ENCODE results near the gene TAPBP. TPM values are rescaled to one million over a fixed set of nuclear protein-coding genes. Genes with fewer than 3 reads are reported as not detected.

The TAPBP gene
- total and polyA plus RNA-seq, 9 of the 15 experiments (the other 6 are each of a cell fraction or from before 2014, with no cell fraction given), result 5.6 to 74.0 (median 22.3) TPM

GRCh38 chr6:33249732-33250630 is 63.9 kb downstream of the TAPBP start (continued):
- TF ChIP-seq PHB2 (IDR thresholded peaks at IDR 0.05; ENCODE audit: low read depth) (0 out of 2 replicates have a peak, but pooled peaks have one; percentile 18), HNRNPUL1 (IDR thresholded peaks at IDR 0.05; ENCODE audit: low read length) (no peak), JUND (IDR thresholded peaks at IDR 0.05; ENCODE audit: borderline replicate concordance, low read depth, low read length) (no peak), JUND (tag; IDR thresholded peaks at IDR 0.05; ENCODE audit: borderline replicate concordance, low read depth, low read length) (no peak), SMARCA5 (IDR thresholded peaks at IDR 0.05) (no peak), NELFE (IDR thresholded peaks at IDR 0.05; ENCODE audit: insufficient read depth, insufficient read length) (no peak), HINFP (tag; conservative IDR thresholded peaks at IDR 0.05; ENCODE audit: low read depth) (no peak), NR1H2 (CRISPR knock-in tag; IDR thresholded peaks at IDR 0.05) (no peak), RNF219 (CRISPR knock-in tag; IDR thresholded peaks at IDR 0.05) (no peak), MAFG (tag; conservative IDR thresholded peaks at IDR 0.05) (no peak), CTBP1 (IDR thresholded peaks at IDR 0.05; ENCODE audit: borderline replicate concordance) (no peak), ARID3B (CRISPR knock-in tag; IDR thresholded peaks at IDR 0.05; ENCODE audit: borderline replicate concordance) (0 out of 2 replicates have a peak, but pooled peaks have one; percentile 14), NFE2L1 (tag; IDR thresholded peaks at IDR 0.05; ENCODE audit: borderline replicate concordance, low read depth) (no peak), TCF7 (IDR thresholded peaks at IDR 0.05; ENCODE audit: borderline replicate concordance) (no peak), ZNF57 (CRISPR knock-in tag; IDR thresholded peaks at IDR 0.05) (peak; percentile 65; the same call in 1 of the 2 replicates), RNF2 (IDR thresholded peaks at IDR 0.05) (no peak), FOXO4 (CRISPR knock-in tag; IDR thresholded peaks at IDR 0.05) (no peak), LCOR (CRISPR knock-in tag; IDR thresholded peaks at IDR 0.05) (no peak), TAF1 (IDR thresholded peaks at IDR 0.05; ENCODE audit: control insufficient read depth, extremely low read depth, insufficient read depth, low read length, severe bottlenecking) (no peak)

Data from K562 (cell line).